Fibroblast of skin of back (primary cell): ENCODE results near the gene AURKA.

Experiments used
- DNase-seq: peaks from one replicate; pipeline ENCODE4 v3.0.0-alpha.2; 2013

Gene AURKA

DNA sequence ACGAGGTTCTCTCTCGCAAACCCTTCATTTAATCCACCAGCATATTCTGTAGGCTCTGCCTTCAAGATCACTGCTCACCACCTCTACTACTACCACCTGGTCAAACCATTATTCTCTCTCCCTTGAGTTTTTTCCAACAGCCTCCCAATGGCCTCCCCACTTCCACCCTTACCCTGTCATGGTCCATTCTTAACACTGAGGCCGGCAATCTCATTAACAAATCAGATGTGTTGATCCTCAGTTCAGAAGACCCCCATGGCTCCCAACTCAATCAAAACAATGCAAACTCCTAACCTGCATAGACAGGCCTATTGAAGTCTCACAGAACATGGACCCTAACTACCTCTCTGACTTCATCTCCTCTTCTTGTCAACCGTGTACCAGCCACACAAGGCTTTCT, 2.2 kb downstream of the AURKA start:
- no peak for DNase-seq

DNA sequence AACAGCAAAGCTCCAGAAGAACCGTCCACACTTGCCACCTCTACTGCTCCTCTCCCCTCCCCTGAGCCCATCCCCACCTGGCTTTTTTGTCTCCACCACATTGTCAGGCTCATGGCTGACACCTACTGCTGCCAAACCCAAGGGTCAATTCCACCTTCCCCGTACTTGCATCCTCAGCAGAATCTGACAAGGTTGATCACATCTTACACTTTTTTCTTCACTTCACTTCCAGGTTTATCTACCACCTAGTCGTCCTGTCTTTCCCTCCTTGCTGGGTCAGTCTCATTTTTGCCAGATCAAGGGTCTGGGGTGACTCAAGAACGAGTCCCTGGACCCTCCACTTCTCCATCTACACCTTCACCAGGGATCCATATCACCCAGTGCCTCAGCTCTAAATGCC, 3.1 kb downstream of the AURKA start:
- no peak for DNase-seq

DNA sequence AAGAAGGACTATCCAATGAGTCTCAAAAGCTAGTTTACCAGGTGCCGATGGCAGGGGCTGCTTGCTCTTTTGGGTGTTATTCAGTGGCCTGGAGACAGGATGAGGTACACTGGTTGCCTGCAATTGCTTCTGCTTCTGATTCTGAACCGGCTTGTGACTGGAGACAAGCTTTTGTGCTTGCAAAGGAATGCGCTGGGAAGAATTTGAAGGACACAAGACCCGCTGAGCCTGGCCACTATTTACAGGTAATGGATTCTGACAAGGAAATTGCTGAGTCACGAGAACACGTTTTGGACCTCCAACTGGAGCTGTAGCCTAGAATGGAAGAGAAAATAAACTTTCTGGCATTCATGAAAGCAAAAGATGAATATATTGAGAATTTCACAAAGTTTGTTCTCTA, 5.8 kb downstream of the AURKA start:
- no peak for DNase-seq

DNA sequence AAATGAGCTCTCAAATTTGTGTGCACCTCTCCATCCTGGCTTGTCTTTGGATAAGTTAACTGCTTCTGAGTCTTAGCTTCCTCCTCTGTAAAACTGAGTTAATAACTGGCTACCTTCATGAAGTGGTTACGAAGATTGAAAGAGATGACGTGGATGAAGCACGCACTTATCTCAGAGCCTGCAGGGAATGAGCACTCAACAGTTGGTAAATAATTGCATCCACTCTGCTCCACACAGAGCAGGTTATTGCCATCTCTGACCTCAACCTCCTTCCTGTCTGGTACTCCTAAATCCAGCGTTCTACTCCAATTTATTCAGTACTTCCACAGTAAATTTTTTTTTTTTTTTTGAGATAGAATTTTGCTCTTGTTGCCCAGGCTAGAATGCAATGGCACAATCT, 6.9 kb downstream of the AURKA start:
- DNase-seq = no peak

DNA sequence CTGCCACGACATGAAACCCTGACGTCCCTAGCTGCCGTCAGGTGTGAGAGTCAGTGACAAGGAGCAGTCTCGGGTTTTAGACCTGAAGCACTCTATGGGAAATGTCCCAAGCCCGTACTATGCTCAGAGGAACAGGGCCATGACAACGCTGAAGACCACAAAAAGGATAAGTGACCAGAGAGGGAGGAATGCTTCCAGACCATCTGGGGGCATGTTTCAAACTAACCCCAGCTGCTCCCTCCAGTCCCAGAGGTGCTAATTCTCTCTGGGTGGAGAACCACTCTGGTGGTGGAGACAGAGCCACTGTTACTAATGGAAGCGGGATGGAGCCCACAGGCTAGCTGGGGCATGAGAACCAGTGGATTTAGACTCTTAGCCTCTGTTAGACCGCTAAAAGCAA, 8.7 kb downstream of the AURKA start:
- DNase-seq = no peak

DNA sequence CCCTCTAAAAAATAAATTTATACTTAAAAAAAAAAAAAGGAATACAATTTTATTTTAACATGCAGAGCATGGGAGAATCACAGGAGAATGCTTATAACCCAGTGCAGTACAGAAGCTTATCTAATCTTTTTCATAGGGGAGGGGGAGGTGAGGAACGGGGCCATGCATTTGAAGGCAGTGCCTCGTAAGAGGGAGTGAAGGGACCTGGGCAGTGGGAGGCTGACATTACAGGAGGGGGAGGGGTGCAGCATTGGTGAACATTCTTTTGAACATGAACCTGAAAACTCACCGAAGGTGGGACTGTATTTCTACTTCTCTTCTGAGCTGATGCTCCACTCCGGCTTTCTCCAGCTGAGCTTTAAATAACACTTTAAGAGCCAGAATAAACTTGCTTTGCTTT, 9.3 kb downstream of the AURKA start:
- no peak for DNase-seq

DNA sequence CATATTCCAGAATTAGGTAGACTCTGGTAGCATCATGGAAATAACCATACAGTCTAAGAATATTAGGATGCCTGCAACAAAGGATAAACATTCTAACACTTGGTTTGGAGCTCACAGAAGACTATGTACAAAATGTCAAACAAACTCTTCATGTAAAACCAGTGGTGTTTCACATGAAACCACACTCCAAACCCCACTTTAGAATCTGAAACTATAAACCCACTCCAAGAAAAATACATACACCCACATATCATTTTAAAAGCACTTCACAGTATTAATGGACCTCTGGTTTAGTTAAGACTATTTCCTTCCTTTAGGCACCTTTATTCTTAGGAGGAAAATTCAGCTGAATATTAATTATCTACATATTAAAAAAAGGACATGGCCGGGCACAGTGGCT, 10.5 kb downstream of the AURKA start:
- DNase-seq = no peak

DNA sequence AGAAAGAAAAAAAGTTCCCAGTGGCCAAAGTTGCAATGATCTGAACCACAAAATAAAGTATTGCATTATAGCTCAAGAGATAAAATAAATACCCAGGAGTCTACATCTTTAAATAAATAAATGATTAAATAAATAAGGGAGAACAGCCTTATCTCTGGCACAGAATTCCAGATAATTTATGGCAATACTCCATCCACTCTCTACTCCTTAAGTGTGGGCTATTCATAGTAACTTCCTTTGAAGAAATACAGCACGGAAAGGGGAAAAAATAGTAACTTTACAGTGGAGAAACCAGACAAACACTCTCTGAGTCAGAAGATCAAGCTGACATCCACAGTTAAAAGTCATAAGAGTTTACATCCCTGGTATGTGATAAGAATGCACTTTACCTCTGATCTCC, 11.6 kb downstream of the AURKA start:
- peak; percentile 40 for DNase-seq

DNA sequence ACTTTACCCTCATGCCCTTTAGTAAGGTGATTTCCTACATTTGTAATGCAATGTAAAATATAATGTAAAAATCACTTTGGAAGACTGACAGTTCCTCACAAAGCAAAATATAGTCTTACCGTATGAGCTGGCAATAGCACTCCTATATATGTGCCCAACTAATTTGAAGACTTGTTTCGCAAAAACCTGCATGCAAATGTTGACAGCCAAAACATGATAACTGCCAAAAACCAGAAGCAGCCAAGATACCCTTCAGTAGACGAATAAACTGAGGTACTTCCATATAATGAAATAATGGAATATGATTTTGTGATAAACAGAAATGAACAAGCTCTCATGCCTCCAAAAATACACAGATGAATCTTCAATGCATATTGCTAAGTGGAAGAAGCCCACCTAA, 13.6 kb downstream of the AURKA start:
- no peak for DNase-seq

DNA sequence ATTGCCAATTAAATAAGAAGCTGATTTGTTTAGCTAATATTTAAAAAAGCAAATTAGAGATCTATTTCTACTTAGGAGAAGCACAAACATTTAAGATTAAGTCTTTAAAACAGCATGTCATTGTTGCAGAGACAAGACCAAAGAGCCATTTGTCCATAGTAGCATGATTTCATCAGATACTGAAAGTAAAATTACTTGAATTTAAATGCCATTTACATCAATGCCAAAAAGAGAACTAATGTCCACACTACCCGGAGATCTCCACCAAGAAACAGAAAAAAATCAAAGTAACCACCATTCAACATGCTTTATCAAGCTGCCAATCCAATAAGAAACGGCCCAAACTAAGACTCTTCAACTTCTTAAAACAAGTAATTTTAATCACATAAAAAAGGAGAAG, 15.7 kb downstream of the AURKA start:
- no peak for DNase-seq

DNA sequence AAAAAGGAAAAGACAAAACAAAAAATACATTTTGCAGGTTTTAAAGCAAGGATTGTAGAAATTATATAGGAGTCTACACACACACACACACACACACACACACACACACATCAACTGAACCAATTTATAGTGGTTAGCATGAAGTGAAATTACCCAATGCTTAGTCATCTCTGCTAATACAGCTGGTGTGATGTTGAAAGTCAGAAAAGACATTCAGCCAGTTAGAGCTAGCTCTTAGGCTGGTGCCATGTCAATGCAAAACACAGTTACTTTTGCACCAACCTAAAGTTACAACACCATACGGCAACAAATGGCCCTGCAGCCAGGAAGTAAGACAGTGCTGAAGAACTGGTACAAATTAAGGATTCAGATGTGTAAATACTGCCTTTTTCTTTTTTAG, 18.1 kb downstream of the AURKA start:
- peak; percentile 77 for DNase-seq

DNA sequence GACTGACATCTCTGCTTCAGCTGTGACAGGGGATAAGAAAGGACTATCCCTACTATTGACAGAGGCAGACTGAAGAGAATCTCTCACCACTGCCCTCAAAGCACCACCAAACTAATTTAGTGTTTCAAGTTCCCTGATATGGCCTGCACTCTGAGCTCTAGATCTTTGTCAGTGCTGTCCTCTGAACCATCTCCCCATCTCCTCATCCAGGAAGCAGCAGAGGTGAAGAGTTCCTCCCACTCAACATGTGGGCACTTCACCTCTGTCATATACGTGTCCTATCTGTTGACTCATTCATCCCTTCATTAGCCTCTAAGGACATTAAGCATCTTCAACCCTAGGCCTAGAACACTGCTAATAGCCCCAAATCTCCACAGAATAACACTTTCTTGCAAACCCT, 19.2 kb downstream of the AURKA start:
- DNase-seq = no peak

DNA sequence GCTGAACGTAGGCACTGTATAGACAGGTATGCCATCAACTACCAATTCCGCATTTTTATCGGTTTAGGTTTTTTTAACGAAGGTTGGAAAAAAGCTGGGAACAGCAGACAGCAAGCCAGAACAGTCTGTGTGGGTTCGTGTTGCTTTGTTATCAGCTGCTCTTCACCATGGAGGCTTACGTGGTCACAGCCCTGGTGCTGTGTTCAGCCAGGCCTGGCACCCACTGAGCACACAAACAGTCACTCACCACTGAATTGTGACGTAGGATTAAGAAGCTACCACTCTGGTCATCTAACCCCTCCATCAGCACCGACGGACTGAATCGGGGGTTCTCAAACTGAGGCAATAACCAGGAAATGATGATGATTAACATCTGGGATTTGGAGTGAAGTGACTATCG, 20.0 kb downstream of the AURKA start:
- no peak for DNase-seq

DNA sequence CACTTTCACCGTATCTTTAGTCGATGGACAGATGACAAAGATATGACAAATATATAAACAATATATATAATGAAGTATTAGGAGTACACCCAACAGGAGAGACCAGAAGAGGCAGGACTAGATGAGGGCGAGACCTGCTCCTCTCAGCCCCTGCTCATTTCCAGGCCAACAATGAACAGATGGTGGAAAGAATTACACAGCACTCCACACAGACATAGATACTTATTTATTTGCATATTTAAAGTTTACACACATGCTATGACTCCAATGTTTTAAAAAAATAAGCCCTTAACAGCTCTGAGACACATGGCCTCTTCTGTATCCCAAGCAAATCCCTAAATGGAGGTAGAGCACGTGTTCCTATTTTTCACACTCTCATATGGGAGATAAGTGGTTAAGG, 22.8 kb downstream of the AURKA start:
- no peak for DNase-seq

DNA sequence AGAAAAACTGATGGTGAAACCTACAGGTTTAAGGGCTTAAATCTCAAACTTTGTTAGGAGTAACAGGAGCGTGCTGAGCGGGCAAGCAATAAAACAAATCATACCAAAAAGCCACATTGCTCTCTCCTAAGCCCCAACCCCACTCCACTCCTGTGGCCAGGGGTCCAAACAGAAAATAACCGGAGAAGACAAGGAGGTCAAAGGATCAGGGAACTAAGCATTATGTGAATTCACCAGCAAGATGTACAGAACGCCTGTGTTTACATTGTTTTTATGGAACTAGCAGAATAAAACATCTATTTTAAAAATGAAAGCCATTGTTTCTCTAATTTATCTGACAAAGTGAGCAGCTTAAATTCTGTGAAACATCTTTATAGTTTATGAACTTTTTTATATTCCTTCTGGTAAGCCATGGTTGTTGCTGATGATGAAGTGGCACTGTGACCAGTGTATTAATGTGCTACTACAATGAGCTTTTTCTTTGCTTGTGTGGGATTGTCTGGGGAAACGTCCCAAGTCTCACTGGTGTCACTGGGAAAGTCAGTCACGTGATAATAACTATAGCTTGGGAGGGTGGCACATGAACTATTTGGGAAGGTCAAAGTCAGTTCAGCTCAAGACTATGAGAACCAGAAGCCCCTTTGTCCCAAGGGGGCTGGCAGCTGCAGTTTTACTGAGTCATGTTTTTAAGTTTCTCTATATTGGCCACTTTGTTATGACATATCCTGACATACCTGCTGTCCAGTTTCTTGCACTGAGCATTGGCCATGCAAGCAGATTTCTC, 23.5 kb downstream of the AURKA start:
- DNase-seq = no peak

DNA sequence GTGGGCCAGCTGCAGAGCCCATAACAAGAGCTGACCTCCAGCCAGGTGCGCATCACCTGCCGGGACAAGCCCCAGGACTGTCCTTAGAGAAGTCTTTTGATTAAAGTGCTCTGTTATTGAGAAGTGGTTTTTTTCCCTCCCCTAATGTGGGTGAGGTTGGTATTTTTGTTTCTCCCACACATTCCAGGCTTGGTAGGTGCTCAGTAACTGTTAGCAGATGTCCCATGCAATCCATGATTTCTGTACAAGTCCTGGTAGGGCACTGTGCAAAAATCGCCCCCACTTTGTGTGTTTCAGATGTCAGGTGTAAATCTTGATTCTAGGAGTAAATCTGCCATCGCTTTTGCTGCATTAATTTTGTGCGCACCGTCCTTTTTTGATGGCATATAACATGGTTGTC, 28.5 kb downstream of the AURKA start:
- DNase-seq = no peak

DNA sequence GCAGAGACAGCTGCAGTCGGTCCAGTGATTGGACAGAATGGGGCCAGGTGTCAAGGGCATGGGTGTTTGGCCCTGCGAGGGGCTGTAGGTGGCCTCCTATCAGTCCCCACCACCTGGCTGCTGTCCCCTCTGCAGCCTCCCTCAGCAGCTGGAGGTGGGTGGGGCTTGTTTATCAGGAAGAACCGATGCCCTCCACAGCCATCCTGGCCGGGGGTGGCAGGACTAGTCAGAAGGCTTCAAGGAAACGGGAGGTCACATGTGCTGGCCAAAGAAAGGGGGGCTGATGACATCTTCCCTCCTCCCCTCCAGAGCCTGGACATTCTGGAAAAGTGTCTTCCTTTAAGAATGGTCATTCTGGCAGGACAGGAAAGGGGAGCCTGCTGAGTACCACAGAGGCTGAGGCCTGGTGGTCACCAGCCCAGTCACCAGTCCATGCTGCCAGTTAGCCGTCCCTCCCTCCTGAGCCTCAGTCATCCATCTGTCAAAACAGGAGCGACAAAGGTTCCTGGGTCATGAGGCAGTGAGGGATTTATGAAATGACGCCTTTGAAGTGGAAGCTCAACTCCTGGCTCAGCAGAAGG, 29.1 kb downstream of the AURKA start:
- DNase-seq = no peak

DNA sequence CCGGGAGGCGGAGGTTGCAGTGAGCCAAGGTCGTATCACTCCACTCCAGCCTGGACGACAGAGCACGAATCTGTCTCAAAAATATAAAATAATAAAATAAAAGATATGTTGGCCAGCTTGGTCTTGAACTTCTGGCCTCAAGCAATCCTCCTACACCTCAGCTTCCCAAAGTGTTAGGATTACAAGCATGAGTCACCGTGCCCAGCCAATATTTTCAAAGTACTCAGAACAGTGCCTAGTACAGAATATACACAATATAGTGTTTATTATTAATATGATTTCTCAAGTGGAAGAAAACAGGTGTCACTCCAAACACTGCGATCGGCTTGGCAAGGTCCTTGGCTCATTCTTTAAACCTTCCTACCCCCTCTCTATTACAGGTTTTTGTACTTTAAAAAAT, 30.1 kb downstream of the AURKA start:
- DNase-seq = no peak

DNA sequence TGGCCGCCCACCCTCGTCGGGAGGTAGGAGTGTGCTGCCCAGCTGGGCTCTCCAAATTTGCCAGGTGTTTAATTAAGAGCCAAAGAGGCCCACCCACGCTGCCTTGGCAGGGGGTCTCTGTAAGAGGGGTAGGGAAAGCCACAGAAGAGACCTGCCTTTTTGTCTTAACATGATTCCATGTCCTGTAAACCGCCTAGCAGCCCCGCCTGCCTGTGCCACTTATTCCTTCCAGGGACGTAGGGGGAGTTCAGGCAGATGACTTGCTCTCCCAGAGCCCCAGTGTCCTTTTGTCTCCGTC, 31.2 kb downstream of the AURKA start:
- no peak for DNase-seq

DNA sequence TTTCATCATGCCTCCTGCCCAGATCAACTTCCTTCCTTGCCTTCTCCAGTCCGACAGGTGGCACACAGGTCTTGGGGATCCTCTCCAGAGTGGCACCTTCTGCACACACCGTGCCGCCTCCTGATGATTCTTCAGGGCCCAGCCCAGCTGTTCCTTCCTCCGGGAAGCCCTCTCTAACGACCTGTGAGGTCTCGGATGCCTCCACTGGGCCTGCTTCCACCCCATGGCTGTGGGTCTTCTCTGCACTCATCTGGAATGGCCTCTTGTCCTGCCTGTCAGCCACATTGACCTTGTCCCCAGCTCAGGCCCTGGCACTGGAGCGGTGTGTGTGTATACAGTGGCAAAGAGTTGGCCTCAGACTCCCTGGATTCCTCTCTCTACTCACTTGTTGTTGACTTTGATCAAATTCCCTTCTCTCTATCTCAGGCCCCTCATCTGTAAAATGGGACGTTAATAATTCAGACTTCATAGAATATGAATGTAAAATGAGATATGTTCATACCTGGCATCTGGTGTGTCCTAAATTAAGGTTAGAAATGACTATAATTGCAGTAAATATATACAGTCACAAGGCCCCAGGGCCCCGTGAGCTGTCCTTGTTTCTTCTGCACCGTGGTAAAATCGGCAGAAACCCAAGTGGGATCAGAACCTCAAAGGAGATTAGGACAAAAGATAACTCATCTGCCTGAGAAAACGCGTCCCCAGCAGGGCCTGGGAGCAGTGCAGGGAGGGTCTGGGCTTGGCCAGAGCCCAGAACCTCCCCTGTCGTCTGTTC, 31.7 kb downstream of the AURKA start:
- no peak for DNase-seq

DNA sequence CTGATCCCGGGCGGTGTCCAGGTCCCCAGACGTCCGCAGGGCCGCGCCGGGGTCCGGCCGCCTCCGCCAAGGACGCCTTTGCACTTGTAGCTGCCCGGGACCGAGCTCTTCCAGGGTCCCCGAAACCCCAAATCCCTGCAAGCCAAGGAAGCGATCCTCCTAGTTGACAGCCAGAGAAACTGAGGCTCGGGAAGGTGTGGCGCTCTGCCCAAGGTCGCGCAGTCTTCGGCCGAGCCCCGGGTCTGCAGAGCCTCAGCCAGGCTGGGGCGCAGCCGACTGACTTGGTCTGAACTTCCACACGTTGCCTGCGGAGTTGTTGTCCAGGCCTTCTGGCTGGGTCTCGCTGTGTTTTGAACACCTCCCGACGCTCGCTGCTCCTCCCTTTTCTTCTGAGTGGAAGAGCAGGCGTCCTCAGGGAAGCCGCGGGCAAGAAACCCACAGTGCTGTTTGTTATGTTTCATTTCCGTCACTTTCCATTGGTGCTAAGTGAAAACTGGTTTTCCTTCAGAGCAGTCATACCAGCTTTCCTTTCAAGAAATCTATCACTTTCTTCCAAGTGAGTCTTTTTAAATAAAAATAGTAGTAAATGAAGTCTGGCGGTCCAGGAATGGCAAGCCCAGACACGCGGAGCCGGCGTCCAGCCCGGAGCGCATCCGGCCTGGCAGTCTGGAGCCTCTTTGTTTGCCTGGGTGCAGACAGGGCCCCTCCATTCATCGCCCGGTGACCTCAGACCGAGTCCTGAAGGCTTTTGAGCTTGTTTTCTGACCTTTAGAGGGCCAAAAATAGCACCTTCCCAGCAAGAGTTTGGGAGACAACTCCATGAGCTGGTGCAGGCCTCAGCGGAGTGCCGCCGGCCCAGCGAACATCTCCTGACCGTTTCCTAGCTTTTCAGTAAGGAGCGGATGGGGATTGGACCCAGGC, 32.5 kb downstream of the AURKA start:
- peak; percentile 63 for DNase-seq

DNA sequence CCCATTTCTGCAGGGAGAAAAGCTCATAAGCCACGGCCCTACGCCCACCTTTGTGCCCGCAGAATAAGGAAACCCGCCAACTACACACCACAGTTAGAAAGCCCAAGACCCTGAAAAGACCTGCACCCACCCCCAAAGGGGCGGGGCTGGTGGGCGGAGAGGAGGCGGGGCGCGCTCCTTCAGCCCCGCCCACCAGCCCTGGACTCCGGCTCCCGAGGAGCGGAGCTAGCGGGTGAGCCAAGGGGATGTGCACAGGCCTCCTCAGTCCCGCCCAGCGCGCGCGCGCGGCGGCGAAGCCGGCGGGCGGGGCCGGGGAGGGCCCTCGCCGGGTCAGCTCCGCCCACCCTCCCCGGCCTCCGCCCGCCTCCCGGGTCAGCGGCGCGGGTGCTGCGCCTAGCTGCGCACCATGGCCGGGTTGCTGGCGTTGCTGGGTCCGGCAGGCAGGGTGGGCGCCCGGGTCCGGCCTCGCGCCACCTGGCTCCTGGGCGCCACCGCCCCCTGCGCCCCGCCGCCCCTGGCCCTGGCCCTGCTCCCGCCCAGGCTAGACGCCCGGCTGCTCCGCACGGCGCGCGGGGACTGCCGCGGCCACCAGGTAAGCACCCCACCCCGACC, 33.3 kb downstream of the AURKA start, which contains the start of gene FAM210B:
TSS of gene FAM210B (plus strand) at position 375 of the 612 bp plus-strand sequence. CDS start at position 407, 32 bp downstream.
- DNase-seq = peak; percentile 90
